K562 (cell line): Measurements from ENCODE around the gene CHRM4. TPM values are rescaled to one million over a fixed set of nuclear protein-coding genes. Genes with fewer than 3 reads are reported as not detected.

ENCODE experiments used
- EGR1 ChIP-seq: fragments of 450-650 bp; conservative IDR thresholded peaks from 2 replicates; pipeline ENCODE4 v1.6.1; 2017; ENCODE audit warnings: mild to moderate bottlenecking
- FIP1L1 ChIP-seq: fragments of 200-400 bp; formaldehyde crosslinking; IDR thresholded peaks from 2 replicates; pipeline ENCODE4 v1.6.1; 2018; ENCODE audit warnings: mild to moderate bottlenecking, low read depth, low read length; ENCODE audit not compliant: poor library complexity, severe bottlenecking
- GATAD2A ChIP-seq: fragments of 450-650 bp; IDR thresholded peaks from 2 replicates; pipeline ENCODE4 v1.6.1; 2017
- HNRNPL ChIP-seq: fragments of 200-400 bp; formaldehyde crosslinking; IDR thresholded peaks from 2 replicates; pipeline ENCODE4 v1.6.1; 2017; ENCODE audit warnings: low read depth, mild to moderate bottlenecking, low read length
- MEIS2 ChIP-seq: fragments of 450-650 bp; IDR thresholded peaks from 2 replicates; pipeline ENCODE4 v1.6.1; 2014; ENCODE audit warnings: mild to moderate bottlenecking; ENCODE audit not compliant: partially characterized antibody
- MTF1 ChIP-seq: fragments of 250-450 bp; sonication (Bioruptor Pico); IDR thresholded peaks from 2 replicates; pipeline ENCODE4 v1.9.0; 2021; ENCODE audit warnings: moderate library complexity, mild to moderate bottlenecking, inconsistent platforms, borderline replicate concordance
- NFIC ChIP-seq: fragments of 450-650 bp; IDR thresholded peaks from 2 replicates; pipeline ENCODE4 v1.6.1; 2017; ENCODE audit warnings: mild to moderate bottlenecking, inconsistent platforms
- RBM15 ChIP-seq: fragments of 200-400 bp; formaldehyde crosslinking; IDR thresholded peaks from 2 replicates; pipeline ENCODE4 v1.6.1; 2018; ENCODE audit warnings: mild to moderate bottlenecking, low read length, moderate library complexity; ENCODE audit not compliant: insufficient read depth
- SAFB ChIP-seq: fragments of 200-400 bp; formaldehyde crosslinking; IDR thresholded peaks from 2 replicates; pipeline ENCODE4 v1.6.1; 2017; ENCODE audit warnings: low read depth, low read length, borderline replicate concordance
- SAP30 ChIP-seq: fragments of 200-600 bp; sonication (generic); IDR thresholded peaks from 2 replicates; pipeline ENCODE4 v1.6.1; 2012; ENCODE audit warnings: borderline replicate concordance, low read depth, mild to moderate bottlenecking, moderate library complexity, low read length, control low read depth, inconsistent platforms; ENCODE audit not compliant: insufficient read depth, poor library complexity, severe bottlenecking
- SP2 ChIP-seq: IDR thresholded peaks from 2 replicates; pipeline ENCODE4 v1.6.1; 2011; ENCODE audit warnings: mild to moderate bottlenecking, low read depth, low read length, moderate library complexity; ENCODE audit not compliant: poor library complexity, severe bottlenecking; ENCODE audit errors: extremely low read depth
- STAG1 ChIP-seq: sonication (generic); formaldehyde crosslinking; IDR thresholded peaks from 2 replicates; pipeline ENCODE4 v1.5.0; 2020; ENCODE audit warnings: missing genetic modification reagents, borderline replicate concordance
- TGIF2 ChIP-seq: sonication (generic); formaldehyde crosslinking; IDR thresholded peaks from 2 replicates; pipeline ENCODE4 v1.8.1; 2022; ENCODE audit warnings: mild to moderate bottlenecking, missing genetic modification reagents, moderate library complexity
- ZNF224 ChIP-seq: sonication (generic); formaldehyde crosslinking; IDR thresholded peaks from 2 replicates; pipeline ENCODE4 v1.8.0; 2022; ENCODE audit warnings: mild to moderate bottlenecking, missing genetic modification reagents
- polyA plus RNA-seq, 8 experiments: library from polyadenylated mRNA; depleted of rRNA in 4 of 8; stranded (reverse) in 5 of 8; unstranded in 3 of 8; fragments of >200 nt; fragmentation: Nextera tagmentation in 2 of 8; fragmentation: Illumina TruSeq in 1 of 8; extraction: Ambion mirVana in 2 of 8; extraction: Trizol in 1 of 8; gene quantifications; 2 replicates each; pipeline versions ENCODE4 v1.2.1 to v1.2.3, GENCODE V29; 2011 to 2014; ENCODE audit warnings: inconsistent platforms in 1 of 8, missing spikeins in 1 of 8
- total RNA-seq, 7 experiments: library from RNA; depleted of rRNA in 6 of 7; stranded (reverse); fragments of >200 nt in 6 of 7; fragmentation: Illumina TruSeq in 2 of 7; extraction: Trizol in 2 of 7; gene quantifications; 2 replicates each; pipeline versions ENCODE4 v1.2.1 to v1.2.3, GENCODE V29; 2011 to 2021; ENCODE audit warnings: low replicate concordance in 1 of 7
- TF ChIP-seq, protein P1 (sequence below), 2 experiments: IDR thresholded peaks; 2 replicates each; pipeline ENCODE4 v1.6.1; 2012; ENCODE audit warnings: improper control_type of control experiment in 2 of 2, low read depth in 2 of 2, low read length in 2 of 2, borderline replicate concordance in 1 of 2
- TF ChIP-seq, protein P2 (sequence below): sonication (generic); formaldehyde crosslinking; IDR thresholded peaks from 2 replicates; pipeline ENCODE4 v1.8.1; 2023; ENCODE audit warnings: mild to moderate bottlenecking, missing genetic modification reagents
- TF ChIP-seq, protein P3 (sequence below), 3 experiments: fragments of 200-800 bp in 1 of 3; sonication (Bioruptor generic) in 1 of 3; sonication (generic) in 1 of 3; formaldehyde crosslinking in 1 of 3; IDR thresholded peaks; 2 replicates each; pipeline versions ENCODE4 v1.6.1 to v1.8.0; 2016 to 2022; ENCODE audit warnings: mild to moderate bottlenecking in 2 of 3, missing compliant biosample characterization in 2 of 3, missing genetic modification characterization in 2 of 3, missing genetic modification reagents in 1 of 3
- TF ChIP-seq, protein P4 (sequence below): fragments of 450-650 bp; formaldehyde crosslinking; IDR thresholded peaks from 2 replicates; pipeline ENCODE4 v1.4.0; 2020; ENCODE audit warnings: mild to moderate bottlenecking

Gene CHRM4
- total and polyA plus RNA-seq, 9 of the 15 experiments (the other 6 are each of a cell fraction or from before 2014, with no cell fraction given), result 0.22 to 1.3 (median 0.40) TPM; not detected in 2

DNA sequence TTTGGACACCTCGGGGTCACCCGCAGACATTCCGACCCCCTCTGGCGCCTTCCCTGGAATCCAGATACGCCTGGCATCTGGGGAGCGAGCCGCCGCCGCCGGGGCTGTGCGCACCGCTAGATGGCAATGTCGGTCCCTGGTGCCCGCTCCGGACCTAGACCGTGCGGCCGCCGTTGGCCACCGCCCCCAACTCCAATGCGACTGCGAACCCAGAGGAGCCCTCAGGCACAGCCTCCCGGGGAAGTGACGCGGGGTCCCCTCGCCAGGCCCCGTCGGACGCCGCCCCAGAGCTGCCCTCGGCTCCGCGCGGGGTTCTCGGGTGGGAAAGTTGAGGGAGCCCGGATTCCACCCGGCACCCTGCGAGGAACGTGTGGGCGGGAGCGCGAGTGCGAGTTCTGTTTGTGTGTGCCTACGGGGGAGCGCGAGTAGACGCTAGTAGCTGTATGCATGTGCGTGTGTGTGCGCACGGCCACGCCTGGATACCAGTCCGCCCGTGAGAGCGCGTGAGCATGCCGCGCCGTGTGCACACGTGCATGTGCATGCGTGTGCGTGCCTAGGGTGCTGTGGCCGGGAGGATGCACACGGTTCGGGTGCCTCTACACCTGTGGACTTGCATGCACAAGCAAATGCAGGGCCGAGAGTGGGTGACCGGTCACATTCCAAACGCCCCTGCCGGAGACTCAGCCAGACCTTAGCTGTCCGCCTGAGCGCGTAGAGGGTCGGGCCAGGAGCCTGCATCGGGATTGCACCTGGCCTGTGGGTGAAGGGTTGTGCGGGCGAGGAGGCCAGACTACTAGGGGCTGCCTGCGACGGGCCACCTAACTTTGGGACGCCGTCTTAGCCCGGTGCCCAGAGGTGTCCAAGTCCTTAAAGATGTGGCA is 1.9 kb downstream of the CHRM4 start (continued):
- TF ChIP-seq EGR1 (peak; percentile 83), TGIF2 (CRISPR knock-in tag) (no peak), SP2 (no peak), STAG1 (peak; percentile 84), RBM15 (no peak), ZNF224 (CRISPR knock-in tag) (no peak), MEIS2 (no peak), GATAD2A (0 out of 2 replicates have a peak, but pooled peaks have one; percentile 52), HNRNPL (peak; percentile 89; the same call in 1 of the 2 replicates), FIP1L1 (peak; percentile 35), SAP30 (peak; percentile 22), MTF1 (CRISPR knock-in tag) (no peak), SAFB (peak; percentile 77), NFIC (no peak)
- TF ChIP-seq, protein P1, sequence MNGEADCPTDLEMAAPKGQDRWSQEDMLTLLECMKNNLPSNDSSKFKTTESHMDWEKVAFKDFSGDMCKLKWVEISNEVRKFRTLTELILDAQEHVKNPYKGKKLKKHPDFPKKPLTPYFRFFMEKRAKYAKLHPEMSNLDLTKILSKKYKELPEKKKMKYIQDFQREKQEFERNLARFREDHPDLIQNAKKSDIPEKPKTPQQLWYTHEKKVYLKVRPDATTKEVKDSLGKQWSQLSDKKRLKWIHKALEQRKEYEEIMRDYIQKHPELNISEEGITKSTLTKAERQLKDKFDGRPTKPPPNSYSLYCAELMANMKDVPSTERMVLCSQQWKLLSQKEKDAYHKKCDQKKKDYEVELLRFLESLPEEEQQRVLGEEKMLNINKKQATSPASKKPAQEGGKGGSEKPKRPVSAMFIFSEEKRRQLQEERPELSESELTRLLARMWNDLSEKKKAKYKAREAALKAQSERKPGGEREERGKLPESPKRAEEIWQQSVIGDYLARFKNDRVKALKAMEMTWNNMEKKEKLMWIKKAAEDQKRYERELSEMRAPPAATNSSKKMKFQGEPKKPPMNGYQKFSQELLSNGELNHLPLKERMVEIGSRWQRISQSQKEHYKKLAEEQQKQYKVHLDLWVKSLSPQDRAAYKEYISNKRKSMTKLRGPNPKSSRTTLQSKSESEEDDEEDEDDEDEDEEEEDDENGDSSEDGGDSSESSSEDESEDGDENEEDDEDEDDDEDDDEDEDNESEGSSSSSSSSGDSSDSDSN (IDR thresholded peaks at IDR 0.05; ENCODE audit: borderline replicate concordance in 1 of 2, low read depth in 2 of 2, low read length in 2 of 2), result 0 out of 4 replicates have a peak, but pooled peaks of 1 of the 2 experiments have one; percentile 67
- TF ChIP-seq, protein P2, sequence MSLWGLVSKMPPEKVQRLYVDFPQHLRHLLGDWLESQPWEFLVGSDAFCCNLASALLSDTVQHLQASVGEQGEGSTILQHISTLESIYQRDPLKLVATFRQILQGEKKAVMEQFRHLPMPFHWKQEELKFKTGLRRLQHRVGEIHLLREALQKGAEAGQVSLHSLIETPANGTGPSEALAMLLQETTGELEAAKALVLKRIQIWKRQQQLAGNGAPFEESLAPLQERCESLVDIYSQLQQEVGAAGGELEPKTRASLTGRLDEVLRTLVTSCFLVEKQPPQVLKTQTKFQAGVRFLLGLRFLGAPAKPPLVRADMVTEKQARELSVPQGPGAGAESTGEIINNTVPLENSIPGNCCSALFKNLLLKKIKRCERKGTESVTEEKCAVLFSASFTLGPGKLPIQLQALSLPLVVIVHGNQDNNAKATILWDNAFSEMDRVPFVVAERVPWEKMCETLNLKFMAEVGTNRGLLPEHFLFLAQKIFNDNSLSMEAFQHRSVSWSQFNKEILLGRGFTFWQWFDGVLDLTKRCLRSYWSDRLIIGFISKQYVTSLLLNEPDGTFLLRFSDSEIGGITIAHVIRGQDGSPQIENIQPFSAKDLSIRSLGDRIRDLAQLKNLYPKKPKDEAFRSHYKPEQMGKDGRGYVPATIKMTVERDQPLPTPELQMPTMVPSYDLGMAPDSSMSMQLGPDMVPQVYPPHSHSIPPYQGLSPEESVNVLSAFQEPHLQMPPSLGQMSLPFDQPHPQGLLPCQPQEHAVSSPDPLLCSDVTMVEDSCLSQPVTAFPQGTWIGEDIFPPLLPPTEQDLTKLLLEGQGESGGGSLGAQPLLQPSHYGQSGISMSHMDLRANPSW (CRISPR knock-in tag), result no peak
- TF ChIP-seq, protein P3, sequence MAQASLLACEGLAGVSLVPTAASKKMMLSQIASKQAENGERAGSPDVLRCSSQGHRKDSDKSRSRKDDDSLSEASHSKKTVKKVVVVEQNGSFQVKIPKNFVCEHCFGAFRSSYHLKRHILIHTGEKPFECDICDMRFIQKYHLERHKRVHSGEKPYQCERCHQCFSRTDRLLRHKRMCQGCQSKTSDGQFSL (CRISPR knock-in tag; IDR thresholded peaks at IDR 0.05), result 0 out of 2 replicates have a peak, but pooled peaks have one; percentile 25
- TF ChIP-seq, protein P3 (tag; IDR thresholded peaks at IDR 0.05), result no peak
- TF ChIP-seq, protein P4, sequence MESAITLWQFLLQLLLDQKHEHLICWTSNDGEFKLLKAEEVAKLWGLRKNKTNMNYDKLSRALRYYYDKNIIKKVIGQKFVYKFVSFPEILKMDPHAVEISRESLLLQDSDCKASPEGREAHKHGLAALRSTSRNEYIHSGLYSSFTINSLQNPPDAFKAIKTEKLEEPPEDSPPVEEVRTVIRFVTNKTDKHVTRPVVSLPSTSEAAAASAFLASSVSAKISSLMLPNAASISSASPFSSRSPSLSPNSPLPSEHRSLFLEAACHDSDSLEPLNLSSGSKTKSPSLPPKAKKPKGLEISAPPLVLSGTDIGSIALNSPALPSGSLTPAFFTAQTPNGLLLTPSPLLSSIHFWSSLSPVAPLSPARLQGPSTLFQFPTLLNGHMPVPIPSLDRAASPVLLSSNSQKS (CRISPR knock-in tag), result no peak
